ENCODE data around the gene KRT40.

- TF ChIP-seq, protein P1, sequence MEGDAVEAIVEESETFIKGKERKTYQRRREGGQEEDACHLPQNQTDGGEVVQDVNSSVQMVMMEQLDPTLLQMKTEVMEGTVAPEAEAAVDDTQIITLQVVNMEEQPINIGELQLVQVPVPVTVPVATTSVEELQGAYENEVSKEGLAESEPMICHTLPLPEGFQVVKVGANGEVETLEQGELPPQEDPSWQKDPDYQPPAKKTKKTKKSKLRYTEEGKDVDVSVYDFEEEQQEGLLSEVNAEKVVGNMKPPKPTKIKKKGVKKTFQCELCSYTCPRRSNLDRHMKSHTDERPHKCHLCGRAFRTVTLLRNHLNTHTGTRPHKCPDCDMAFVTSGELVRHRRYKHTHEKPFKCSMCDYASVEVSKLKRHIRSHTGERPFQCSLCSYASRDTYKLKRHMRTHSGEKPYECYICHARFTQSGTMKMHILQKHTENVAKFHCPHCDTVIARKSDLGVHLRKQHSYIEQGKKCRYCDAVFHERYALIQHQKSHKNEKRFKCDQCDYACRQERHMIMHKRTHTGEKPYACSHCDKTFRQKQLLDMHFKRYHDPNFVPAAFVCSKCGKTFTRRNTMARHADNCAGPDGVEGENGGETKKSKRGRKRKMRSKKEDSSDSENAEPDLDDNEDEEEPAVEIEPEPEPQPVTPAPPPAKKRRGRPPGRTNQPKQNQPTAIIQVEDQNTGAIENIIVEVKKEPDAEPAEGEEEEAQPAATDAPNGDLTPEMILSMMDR (IDR thresholded peaks at IDR 0.05; ENCODE audit: insufficient read depth, low read length, poor library complexity, severe bottlenecking), result no peak
- TF ChIP-seq EZH2phosphoT487 (conservative IDR thresholded peaks at IDR 0.05; ENCODE audit: low read length), result no peak
Measured at GRCh38 chr17:40938981-40939380, 45.1 kb downstream of the KRT40 start.
